UCSD-AML1 (cell line): ENCODE results near the gene ACTL7B.
A peak's percentile ranks its signal among the peaks of the same experiment; 100 is the strongest.
"Not testable (repeated sequence)": the region's sequence is repeated elsewhere in the genome, so short reads cannot be mapped to it uniquely, and the experiment has no call there.

Source experiments
- DNase-seq: peaks from one replicate; lab custom pipeline; 2025; ENCODE audit not compliant: unreplicated experiment; lab: John Stamatoyannopoulos, UW

Gene ACTL7B

DNA sequence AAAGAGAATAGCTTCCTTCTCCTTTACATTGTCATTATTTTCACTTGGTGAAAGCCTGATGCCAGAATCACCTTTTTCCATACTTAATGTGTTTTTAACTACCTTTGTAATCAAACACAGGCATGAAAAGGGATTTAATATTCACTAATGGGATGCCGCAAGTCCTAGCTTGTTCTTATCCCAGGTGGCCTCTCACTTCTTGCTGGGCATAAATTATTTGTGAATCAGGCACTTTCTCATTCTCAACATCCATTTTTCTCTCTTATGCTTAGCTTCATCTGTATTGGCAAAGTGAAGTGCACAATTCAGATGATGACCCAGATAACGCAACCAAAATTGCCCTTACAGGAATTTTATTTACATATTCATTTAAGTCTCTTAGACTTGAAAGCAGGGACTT lies 10.9 kb downstream of the ACTL7B start:
- no peak for DNase-seq

- no peak for DNase-seq
Measured at GRCh38 chr9:108844391-108844790, 11.4 kb downstream of the ACTL7B start.

DNA sequence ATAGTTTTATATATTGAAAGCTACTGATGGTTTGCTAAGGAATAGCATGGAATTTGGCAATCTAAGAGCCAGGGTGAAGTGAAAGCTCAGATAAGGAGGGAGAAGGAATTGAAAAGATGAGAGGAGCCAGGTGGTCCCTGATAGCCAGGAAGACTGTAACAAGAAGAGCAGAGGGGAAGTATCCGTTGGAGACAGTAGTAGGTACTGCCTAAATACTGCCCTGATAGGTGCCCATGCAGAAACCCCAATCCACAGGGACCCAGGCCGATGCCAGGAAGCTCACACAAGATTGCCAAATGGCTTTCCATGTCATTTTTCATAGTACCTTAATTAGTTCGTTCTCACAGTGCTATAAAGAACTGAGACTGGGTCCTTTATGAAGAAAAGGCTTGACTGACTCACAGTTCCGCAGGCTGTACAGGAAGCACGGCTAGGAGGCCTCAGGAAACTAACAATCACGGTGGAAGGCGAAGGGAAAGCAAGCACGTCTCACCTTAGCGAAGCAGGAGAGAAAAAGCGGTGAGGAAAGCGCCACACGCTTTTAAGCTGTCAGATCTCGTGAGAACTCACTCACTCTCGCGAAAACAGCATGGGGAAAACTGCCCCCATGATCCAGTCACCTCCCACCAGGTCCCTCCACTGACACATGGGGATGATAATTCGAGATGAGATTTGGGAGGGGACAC lies 13.0 kb downstream of the ACTL7B start:
- DNase-seq: peak; percentile 38

DNA sequence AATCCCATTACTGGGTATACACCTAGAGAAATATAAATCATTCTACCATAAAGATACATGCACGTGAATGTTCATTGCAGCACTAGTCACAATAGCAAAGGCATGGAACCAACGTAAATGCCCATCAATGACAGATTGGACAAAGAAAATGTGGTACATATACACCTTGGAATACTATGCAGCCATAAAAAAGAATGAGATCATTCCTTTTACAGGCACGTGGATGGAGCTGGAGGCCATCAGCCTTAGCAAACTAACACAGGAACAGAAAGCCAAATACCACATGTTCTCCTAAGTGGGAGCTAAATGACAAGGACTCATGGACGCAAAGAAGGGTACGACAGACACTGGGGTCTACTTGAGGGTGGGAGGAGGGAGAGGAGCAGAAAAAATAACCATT lies 16.2 kb downstream of the ACTL7B start:
- DNase-seq: not testable (repeated sequence)

DNA sequence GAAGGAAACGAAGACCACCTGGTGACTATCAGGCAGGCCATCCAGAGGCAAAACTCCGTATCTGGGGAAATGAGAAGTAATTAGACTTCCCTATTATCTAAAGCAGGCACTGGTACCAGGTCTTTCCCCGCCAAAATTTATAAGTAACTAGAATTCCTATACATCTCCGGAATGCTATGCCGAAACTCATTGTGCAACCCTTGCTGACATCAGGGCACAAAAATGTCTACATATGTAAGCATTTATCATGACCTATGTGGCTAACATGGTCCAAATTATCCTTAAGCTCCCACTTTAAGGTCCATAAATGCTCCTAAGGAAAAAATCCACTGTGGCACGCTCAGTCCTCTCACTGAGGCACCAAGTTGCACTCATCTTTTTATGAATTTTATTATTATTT lies 17.8 kb downstream of the ACTL7B start:
- no peak for DNase-seq

DNA sequence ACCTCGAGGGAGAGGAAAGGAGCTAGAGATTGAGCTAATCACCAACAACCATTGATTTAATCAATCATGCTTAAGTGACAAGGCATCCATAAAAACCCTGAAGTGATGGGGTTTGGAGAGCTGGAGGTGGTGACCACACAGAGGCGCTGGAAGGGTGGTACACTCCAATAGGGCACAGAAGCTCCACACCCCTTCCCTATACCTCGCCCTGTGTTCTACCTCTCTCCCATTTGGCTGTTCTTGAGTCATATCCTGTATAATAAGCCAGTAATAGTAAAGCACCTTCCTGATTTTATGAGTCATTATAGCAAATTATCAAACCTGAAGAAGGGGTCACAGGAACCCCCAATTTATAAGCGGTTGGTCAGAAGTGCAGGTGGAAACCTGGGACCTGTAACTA lies 18.3 kb downstream of the ACTL7B start:
- DNase-seq: no peak

- no peak for DNase-seq
Measured at GRCh38 chr9:108836781-108837180, 19.0 kb downstream of the ACTL7B start.

- no peak for DNase-seq
Measured at GRCh38 chr9:108836319-108836718, 19.5 kb downstream of the ACTL7B start.

GRCh38 chr9:108835831-108836230 lies 20.0 kb downstream of the ACTL7B start:
- DNase-seq: no peak

- DNase-seq: no peak
Measured at GRCh38 chr9:108834959-108835665, 20.7 kb downstream of the ACTL7B start.

GRCh38 chr9:108832179-108832500 lies 23.6 kb downstream of the ACTL7B start:
- no peak for DNase-seq

- no peak for DNase-seq
Measured at GRCh38 chr9:108831496-108832178, 24.1 kb downstream of the ACTL7B start.

GRCh38 chr9:108830272-108830671 lies 25.5 kb downstream of the ACTL7B start:
- no peak for DNase-seq

- no peak for DNase-seq
Measured at GRCh38 chr9:108823829-108824228, 32.0 kb downstream of the ACTL7B start.

- peak; percentile 63 for DNase-seq
Measured at GRCh38 chr9:108816037-108816436, 39.7 kb downstream of the ACTL7B start.

GRCh38 chr9:108815156-108815555 lies 40.6 kb downstream of the ACTL7B start:
- DNase-seq: no peak

GRCh38 chr9:108813951-108814601 lies 41.7 kb downstream of the ACTL7B start:
- DNase-seq: peak; percentile 48

DNA sequence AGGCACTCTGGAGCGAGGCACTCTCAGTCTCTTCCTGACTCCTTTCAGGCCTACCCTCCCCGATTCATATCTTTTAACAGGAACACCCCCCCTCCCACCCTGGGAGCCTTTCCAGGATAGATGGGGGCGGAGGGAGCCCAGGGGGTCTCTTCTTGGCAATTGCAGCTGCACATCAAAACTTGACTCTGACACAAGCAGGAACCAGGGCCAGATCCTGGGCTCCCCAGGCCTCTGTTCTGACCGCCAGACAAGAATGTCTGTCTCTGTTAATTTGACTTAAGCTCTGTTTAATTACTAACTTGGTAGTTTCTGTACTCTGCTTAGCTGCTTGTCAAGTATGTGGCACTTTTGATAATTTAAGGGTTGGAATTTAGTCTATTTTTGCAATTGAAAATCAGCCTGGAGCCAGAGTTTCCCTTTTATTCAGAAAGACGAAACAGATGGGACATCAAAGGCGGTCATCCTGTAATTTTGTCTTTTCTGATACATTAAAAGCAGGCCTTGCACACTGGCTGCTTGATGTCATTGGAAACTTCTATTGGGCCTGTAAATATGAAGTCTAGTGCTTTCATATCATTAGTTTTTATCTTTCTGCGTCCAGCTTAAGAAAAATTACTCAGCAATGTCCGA lies 43.3 kb downstream of the ACTL7B start:
- DNase-seq: no peak

DNA sequence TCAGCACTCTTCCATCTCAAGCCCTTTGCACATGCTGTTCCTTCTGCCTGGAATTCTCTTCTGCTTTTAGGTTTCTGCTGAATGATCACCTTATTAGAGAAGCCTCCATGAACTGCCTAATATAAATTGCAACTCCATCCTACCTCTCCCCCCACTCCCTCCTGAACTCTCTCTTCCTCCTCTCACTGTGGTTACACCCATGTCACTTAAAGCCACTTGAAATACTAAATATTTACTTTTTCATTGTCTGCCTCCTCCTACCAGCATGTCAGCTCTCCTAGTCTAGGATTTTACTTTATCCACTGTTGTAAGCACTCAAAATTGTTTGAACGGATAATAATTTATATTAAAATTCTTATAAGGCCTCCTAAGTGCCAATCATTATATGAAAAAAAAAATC lies 43.8 kb downstream of the ACTL7B start:
- DNase-seq: no peak

GRCh38 chr9:108809269-108809668 lies 46.5 kb downstream of the ACTL7B start:
- DNase-seq: no peak
